Hair follicle dermal papilla cell (primary cell): ENCODE measurements around the gene GRB10. TPM values are rescaled to one million over a fixed set of nuclear protein-coding genes. Genes with fewer than 3 reads are reported as not detected.

ENCODE experiments used
- total RNA-seq: library from RNA; depleted of rRNA; stranded (reverse); fragments of >200 nt; gene quantifications from 2 replicates; pipeline ENCODE4 v1.2.3, GENCODE V29; 2012

The GRB10 gene
- 55.3 and 62.5 TPM in 2 replicates for total RNA-seq

DNA sequence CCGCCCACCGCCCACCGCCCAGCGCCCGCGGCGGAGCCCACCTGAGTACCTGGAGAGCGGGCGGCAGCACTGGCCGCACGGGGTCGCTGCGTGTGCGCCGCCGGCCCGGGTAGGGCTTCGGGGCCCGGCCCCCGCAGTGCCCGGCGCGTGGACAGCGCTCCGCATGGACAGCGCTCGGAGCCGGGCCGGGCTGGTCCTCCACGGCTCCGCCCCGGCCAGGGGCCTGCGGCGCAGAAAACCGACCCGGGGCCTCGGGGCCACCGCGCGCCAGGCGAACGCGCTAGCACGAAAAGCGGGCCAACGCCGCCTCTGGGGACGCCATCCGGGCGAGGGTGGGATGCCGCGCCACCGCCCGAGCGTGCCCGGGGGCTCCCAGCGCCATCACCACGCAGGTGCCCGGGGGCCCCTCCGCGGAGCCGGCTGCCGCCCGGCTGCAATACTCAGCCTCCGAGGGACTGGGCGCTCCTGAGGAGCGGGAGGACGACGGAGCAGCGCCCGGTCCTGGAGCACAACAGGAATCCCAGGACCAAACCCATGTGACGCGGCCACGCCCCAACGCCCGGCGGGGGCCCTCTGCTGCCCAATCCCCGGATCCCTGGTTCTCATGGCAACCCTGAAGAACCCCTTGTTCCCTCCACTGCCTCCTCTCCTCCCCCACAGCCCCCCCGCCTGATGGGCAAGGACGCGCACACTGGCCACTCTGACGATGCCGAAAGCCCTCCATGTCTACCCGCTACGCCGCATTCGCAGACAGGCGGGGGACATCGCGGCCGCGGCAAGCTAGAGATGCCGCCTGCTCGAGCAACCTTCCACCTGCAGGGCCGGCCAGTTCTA, at the start of gene GRB10:
Gene GRB10 (minus strand): TSS at position 522 of the 834 bp plus-strand sequence. CDS start 50,574 bp downstream, outside the sequence.

DNA sequence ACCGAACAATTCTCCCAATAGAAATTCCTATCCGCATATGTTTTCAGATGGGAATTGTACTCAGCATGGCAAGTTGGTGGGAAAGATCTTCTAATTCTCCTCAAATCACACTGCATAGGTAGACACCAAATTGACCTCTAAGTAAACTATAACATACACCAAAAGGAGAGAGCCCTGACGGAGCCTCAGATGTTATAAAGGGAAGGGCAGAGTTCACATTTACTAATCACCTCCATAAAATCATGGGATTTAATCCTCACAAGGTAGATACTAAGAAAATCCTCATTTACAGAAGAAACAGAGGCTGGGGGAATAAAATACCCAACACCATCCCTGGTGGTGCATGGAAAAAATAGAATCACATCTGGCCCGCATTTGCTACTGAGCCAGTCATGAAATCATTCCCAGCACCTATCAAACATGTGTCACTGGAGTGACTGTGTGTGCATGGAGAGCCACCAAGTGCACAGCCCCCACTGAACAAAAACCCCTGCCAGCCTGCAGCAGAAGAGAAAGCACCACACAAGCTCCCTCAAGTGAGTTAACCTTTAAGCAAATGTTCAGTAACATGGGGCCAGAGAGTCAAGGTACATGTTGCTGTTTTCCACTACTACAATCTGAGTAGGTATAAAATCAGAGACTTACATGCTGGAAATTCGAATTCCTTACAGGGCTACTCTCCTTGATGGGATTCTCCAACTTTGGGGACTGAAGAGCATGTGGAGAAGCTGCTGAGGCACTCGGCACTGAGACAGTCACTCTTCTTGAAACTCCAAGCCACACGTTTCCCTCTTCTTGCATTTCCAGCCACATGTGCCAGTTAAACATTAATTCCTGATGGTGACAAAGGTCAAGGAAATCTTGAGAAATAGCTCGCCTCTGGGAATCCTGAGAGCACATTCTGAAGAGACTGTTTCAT, 217.8 kb downstream of the GRB10 start, which contains the start of gene DDC:
Gene DDC (minus strand): TSS at position 766 of the 919 bp plus-strand sequence. CDS start 21,320 bp downstream, outside the sequence.

Other genes starting within 250 kb of the GRB10 start
- not detected in 2 replicates for gene DDC, start 217.5 kb downstream of the GRB10 start, total RNA-seq